PC-9 (cell line): ENCODE results near the gene ATP6V0D1. TPM values are rescaled to one million over a fixed set of nuclear protein-coding genes. Genes with fewer than 3 reads are reported as not detected.

Experiments used
- BruUV-seq: library from RNA; stranded (reverse); fragments of 400-500 nt; replicated peaks from 2 replicates; lab custom pipeline; 2021; lab: Mats Ljungman, UMichigan
- CTCF ChIA-PET: fragments of 300-600 bp; sonication (Branson Sonifier 250); formaldehyde crosslinking; loops from one replicate; lab custom pipeline; 2022; ENCODE audit warnings: antibody characterized with exemption; lab: Charles Lee
- POLR2A ChIA-PET: fragments of 300-600 bp; sonication (Branson Sonifier 250); formaldehyde crosslinking; loops from one replicate; lab custom pipeline; 2022; ENCODE audit warnings: antibody characterized with exemption; ENCODE audit not compliant: unreplicated experiment; lab: Charles Lee
- DNase-seq, 2 experiments: peaks; one replicate each; pipeline versions ENCODE4 v3.0.0 to v3.0.0-alpha.2; 2015 to 2022; ENCODE audit warnings: mixed read lengths in 1 of 2
- H2AFZ ChIP-seq: fragments of 200-600 bp; sonication (generic); 2 replicates; pipeline ENCODE4 v1.8.1; 2017; ENCODE audit warnings: antibody characterized with exemption
- H3F3A ChIP-seq: fragments of 200-600 bp; sonication (generic); 2 replicates; pipeline ENCODE4 v1.8.1; 2017; ENCODE audit warnings: antibody characterized with exemption, mild to moderate bottlenecking, low read depth; ENCODE audit not compliant: insufficient read depth
- H3K27ac ChIP-seq: fragments of 200-600 bp; sonication (generic); 2 replicates; pipeline ENCODE4 v1.6.1; 2016; ENCODE audit warnings: mixed run types
- H3K27me3 ChIP-seq: fragments of 200-600 bp; sonication (generic); 2 replicates; pipeline ENCODE4 v1.6.1; 2016; ENCODE audit warnings: low read depth, mixed run types; ENCODE audit not compliant: insufficient read depth
- H3K36me3 ChIP-seq: fragments of 200-600 bp; sonication (generic); 2 replicates; pipeline ENCODE4 v1.6.1; 2016; ENCODE audit warnings: low read depth, mixed run types
- H3K4me1 ChIP-seq: fragments of 200-600 bp; sonication (generic); replicated peaks from 2 replicates; pipeline ENCODE4 v1.6.1; 2016; ENCODE audit warnings: mixed run types; ENCODE audit not compliant: insufficient read depth
- H3K4me2 ChIP-seq: fragments of 200-600 bp; sonication (generic); 2 replicates; pipeline ENCODE4 v1.6.1; 2017; ENCODE audit warnings: mixed run types
- H3K4me3 ChIP-seq: fragments of 200-600 bp; sonication (generic); 2 replicates; pipeline ENCODE4 v1.6.1; 2016; ENCODE audit warnings: mixed run types
- H3K79me2 ChIP-seq: fragments of 200-600 bp; sonication (generic); 2 replicates; pipeline ENCODE4 v1.6.1; 2017; ENCODE audit warnings: low read depth, mixed run types
- H3K9me2 ChIP-seq: fragments of 200-600 bp; sonication (generic); 2 replicates; pipeline ENCODE4 v1.8.1; 2017; ENCODE audit warnings: mild to moderate bottlenecking; ENCODE audit not compliant: insufficient read depth
- H3K9me3 ChIP-seq: fragments of 200-600 bp; sonication (generic); 2 replicates; pipeline ENCODE4 v1.8.1; 2016; ENCODE audit warnings: low read depth; ENCODE audit not compliant: insufficient read depth
- H4K20me1 ChIP-seq: fragments of 200-600 bp; sonication (generic); 2 replicates; pipeline ENCODE4 v1.8.1; 2017; ENCODE audit not compliant: insufficient read depth
- EZH2 ChIP-seq: fragments of 200-600 bp; sonication (generic); IDR thresholded peaks from 2 replicates; pipeline ENCODE4 v1.8.0; 2017; ENCODE audit warnings: antibody characterized with exemption, low read depth
- intact Hi-C: fragments of 100-400 bp; cut with micrococcal nuclease; formaldehyde crosslinking; loops from one replicate; pipeline ENCODE4 v1.10.0; 2022; ENCODE audit not compliant: unreplicated experiment
- total RNA-seq: library from RNA; stranded (reverse); gene quantifications from 2 replicates; pipeline ENCODE4 v1.2.3, GENCODE V29; 2021
- TF ChIP-seq, protein P1 (sequence below): fragments of 200-600 bp; sonication (generic); conservative IDR thresholded peaks from 2 replicates; pipeline ENCODE4 v1.6.1; 2017; ENCODE audit warnings: mixed run types, antibody characterized with exemption, mild to moderate bottlenecking, moderate library complexity

The ATP6V0D1 gene
- total RNA-seq, 1 experiment from 2014 or later: 61.0 TPM

DNA sequence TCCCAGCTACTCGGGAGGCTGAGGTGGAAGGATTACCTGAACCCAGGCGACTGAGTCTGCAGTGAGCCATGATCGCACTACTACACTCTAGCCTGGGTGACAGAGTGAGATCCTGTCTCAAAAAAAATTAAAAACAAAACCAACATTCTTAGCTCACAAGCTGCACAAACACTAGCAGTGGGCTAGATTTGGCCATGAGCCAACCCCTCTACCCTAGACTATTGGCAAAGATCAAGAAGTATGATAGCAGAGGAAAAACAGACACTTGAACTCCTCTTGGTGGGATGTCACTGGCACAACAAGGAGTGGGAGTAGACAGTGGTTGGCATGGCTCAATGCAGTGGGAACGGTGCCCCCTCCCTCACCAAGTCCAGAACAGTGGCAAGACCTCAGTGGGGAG is 28.1 kb upstream of the ATP6V0D1 start:
- no peak for TF ChIP-seq EZH2
- TF ChIP-seq, protein P1, sequence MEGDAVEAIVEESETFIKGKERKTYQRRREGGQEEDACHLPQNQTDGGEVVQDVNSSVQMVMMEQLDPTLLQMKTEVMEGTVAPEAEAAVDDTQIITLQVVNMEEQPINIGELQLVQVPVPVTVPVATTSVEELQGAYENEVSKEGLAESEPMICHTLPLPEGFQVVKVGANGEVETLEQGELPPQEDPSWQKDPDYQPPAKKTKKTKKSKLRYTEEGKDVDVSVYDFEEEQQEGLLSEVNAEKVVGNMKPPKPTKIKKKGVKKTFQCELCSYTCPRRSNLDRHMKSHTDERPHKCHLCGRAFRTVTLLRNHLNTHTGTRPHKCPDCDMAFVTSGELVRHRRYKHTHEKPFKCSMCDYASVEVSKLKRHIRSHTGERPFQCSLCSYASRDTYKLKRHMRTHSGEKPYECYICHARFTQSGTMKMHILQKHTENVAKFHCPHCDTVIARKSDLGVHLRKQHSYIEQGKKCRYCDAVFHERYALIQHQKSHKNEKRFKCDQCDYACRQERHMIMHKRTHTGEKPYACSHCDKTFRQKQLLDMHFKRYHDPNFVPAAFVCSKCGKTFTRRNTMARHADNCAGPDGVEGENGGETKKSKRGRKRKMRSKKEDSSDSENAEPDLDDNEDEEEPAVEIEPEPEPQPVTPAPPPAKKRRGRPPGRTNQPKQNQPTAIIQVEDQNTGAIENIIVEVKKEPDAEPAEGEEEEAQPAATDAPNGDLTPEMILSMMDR: no peak
- Histone ChIP-seq H3K4me3 (no peak overlapping the region), H3K4me1 (0 out of 2 replicates have a peak, but pooled peaks cover 3% of the 10 kb centered on the region), H3K36me3 (no peaks in the 10 kb centered on the region), H4K20me1 (no peaks in the 10 kb centered on the region), H3K4me2 (no peak overlapping the region), H3K27me3 (no peaks in the 10 kb centered on the region), H3K9me2 (no peaks in the 10 kb centered on the region), H3K9me3 (no peaks in the 10 kb centered on the region), H3F3A (no peaks in the 10 kb centered on the region; the same call in 1 of the 2 replicates), H3K79me2 (no peaks in the 10 kb centered on the region), H2AFZ (no peak overlapping the region), H3K27ac (no peak overlapping the region)
- intact Hi-C loops: no loop called here
- ChIA-PET CTCF (interaction anchor here (0.6 kb wide), 1 partner anchor 14 kb away, joined by 3 read pairs; no protein-coding TSS in a partner anchor), POLR2A (no interaction called here)
- BruUV-seq: no TSS peak
- DNase-seq: no peak

DNA sequence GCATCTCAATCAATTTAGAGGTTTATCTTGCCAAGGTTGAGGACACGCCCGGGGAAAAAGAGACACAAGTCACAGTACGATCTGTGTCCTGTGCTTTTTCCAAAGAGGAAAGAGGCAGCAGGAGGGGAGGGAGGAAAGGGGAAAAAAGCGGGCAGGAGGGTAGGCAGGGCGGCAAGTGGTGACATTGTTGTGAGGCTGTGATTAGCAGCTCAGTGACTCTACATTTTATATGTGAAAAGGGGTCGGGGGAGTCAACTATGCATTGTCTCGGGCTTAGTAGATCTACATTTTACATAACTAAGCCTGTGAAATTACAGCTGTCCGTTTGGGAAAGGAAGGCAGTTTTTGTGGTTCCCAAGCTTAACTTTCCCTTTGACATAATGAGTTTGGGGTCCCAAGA is 25.5 kb upstream of the ATP6V0D1 start:
- no TSS peak for BruUV-seq
- no peak overlapping the region for H3K27ac ChIP-seq
- no peaks in the 10 kb centered on the region for H3K9me3 ChIP-seq
- H2AFZ ChIP-seq: no peak overlapping the region
- TF ChIP-seq EZH2: no peak
- TF ChIP-seq, protein P1: no peak
- H3K36me3 ChIP-seq: no peaks in the 10 kb centered on the region
- no peaks in the 10 kb centered on the region; the same call in 1 of the 2 replicates for H3F3A ChIP-seq
- no peak for DNase-seq
- CTCF ChIA-PET: no interaction called here
- H3K27me3 ChIP-seq: no peaks in the 10 kb centered on the region
- POLR2A ChIA-PET: no interaction called here
- H3K4me1 ChIP-seq: 0 out of 2 replicates have a peak, but pooled peaks cover 3% of the 10 kb centered on the region
- H4K20me1 ChIP-seq: no peaks in the 10 kb centered on the region
- no peaks in the 10 kb centered on the region for H3K9me2 ChIP-seq
- intact Hi-C loops: no loop called here
- H3K79me2 ChIP-seq: no peaks in the 10 kb centered on the region
- H3K4me2 ChIP-seq: no peak overlapping the region
- no peak overlapping the region for H3K4me3 ChIP-seq

DNA sequence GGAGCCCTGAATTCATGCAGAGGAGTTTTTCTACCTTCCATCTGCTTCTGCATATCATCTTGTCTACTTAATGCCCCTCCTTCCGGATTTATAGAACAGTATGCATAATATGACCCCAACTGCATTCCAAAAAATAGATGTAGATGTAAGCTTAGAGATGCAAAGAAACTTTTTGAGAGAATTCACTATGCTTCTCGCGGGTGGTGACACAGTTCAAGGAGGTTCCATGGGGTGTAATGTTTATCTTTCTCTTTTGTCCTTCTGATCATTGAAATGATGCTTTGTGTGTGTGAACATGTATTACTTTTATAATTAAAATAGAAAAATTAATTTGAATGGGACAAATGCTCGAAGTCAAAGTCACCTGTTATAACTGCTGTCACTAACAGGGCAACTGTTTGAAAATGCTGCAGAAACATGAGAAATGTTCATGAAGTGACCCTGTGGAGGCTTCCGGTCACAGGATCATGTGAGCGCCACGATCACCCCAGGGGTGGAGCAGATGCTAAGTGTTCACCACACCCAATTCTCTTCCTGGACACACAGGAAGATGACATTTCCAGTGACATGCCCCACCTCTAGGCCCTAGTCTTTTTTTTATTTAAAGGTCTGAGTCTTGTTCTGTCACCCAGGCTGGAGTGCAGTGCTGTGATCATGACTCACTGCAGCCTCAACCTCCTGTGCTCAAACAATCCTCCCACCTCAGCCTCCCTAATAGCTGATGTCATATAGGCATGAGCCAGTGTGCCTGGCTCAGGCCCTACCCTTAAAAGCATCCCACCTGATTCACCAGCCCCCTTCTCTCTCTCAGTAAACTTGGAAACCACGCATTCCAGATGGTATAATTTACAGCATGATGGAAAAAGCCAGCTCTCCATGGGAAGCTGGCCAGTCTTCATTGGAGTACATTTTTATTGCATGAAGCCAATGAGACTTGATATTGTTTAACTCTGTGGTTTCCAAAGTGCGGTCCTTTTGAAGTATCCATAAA is 23.4 kb upstream of the ATP6V0D1 start:
- Histone ChIP-seq H3K27me3 (no peaks in the 10 kb centered on the region), H4K20me1 (no peaks in the 10 kb centered on the region), H3K27ac (no peak overlapping the region), H3K9me3 (no peaks in the 10 kb centered on the region), H2AFZ (no peak overlapping the region), H3K36me3 (no peaks in the 10 kb centered on the region), H3F3A (no peaks in the 10 kb centered on the region; the same call in 1 of the 2 replicates), H3K9me2 (no peaks in the 10 kb centered on the region), H3K4me2 (no peak overlapping the region), H3K79me2 (no peaks in the 10 kb centered on the region), H3K4me1 (0 out of 2 replicates have a peak, but pooled peaks cover 3% of the 10 kb centered on the region), H3K4me3 (no peak overlapping the region)
- CTCF ChIA-PET: no interaction called here
- POLR2A ChIA-PET: no interaction called here
- DNase-seq: peak in 1 of 2 experiments; percentile 52
- intact Hi-C loops: no loop called here
- BruUV-seq: no TSS peak
- no peak for TF ChIP-seq EZH2
- TF ChIP-seq, protein P1: no peak
